Osteocyte (in vitro differentiated cells): Measurements from ENCODE around the gene PDF. TPM values are rescaled to one million over a fixed set of nuclear protein-coding genes. Genes with fewer than 3 reads are reported as not detected.

Experiments used
- DNase-seq: peaks from one replicate; pipeline ENCODE4 v3.0.0; 2021; ENCODE audit warnings: mixed read lengths; ENCODE audit not compliant: unreplicated experiment; ENCODE audit errors: extremely low spot score
- H3K27ac Mint-ChIP-seq: one replicate; pipeline ENCODE4 v1.8.0; 2021; ENCODE audit warnings: mild to moderate bottlenecking, mixed read lengths; ENCODE audit not compliant: unreplicated experiment
- H3K27me3 Mint-ChIP-seq: one replicate; pipeline ENCODE4 v1.8.0; 2021; ENCODE audit warnings: mixed read lengths; ENCODE audit not compliant: unreplicated experiment
- H3K36me3 Mint-ChIP-seq: one replicate; pipeline ENCODE4 v1.8.0; 2021; ENCODE audit warnings: mixed read lengths; ENCODE audit not compliant: unreplicated experiment
- H3K4me1 Mint-ChIP-seq: one replicate; pipeline ENCODE4 v1.8.0; 2021; ENCODE audit warnings: mixed read lengths; ENCODE audit not compliant: unreplicated experiment
- H3K4me3 Mint-ChIP-seq: one replicate; pipeline ENCODE4 v1.8.0; 2021; ENCODE audit warnings: mild to moderate bottlenecking, moderate library complexity, mixed read lengths; ENCODE audit not compliant: unreplicated experiment
- H3K9me3 Mint-ChIP-seq: one replicate; pipeline ENCODE4 v1.8.0; 2021; ENCODE audit warnings: mixed read lengths; ENCODE audit not compliant: unreplicated experiment
- CTCF ChIP-seq: fragments of 200-600 bp; sonication (generic); IDR thresholded peaks from 2 replicates; pipeline ENCODE4 v1.5.0; 2021; ENCODE audit warnings: antibody characterized with exemption, mild to moderate bottlenecking, moderate library complexity
- total RNA-seq: library from RNA; stranded (reverse); gene quantifications from 2 replicates; pipeline ENCODE4 v1.2.1, GENCODE V29; 2021

Gene PDF
- total RNA-seq, 1 donor from 2014 or later, result 12.6 TPM

- no peak for TF ChIP-seq CTCF
- Mint-ChIP-seq H3K4me3 (peak overlapping the region; percentile 98), H3K4me1 (peaks cover 36% of the 10 kb centered on the region), H3K27ac (peak overlapping the region; percentile 96), H3K9me3 (no peaks in the 10 kb centered on the region), H3K36me3 (peaks cover 15% of the 10 kb centered on the region), H3K27me3 (no peaks in the 10 kb centered on the region)
- no peak for DNase-seq
Observed at GRCh38 chr16:69340095-69340644, 9.8 kb upstream of the PDF start.

GRCh38 chr16:69339289-69340094 lies 9.1 kb upstream of the PDF start, which contains the start of the genes COG8 and NIP7:
TSS of gene COG8 (minus strand) at chr16:69339564. CDS start at chr16:69339552, 12 bp downstream.
TSS of gene NIP7 (plus strand) at chr16:69339772. CDS start at chr16:69339830, 58 bp downstream.
- peak within 1 kb of the TSS; percentile 96 for H3K27ac Mint-ChIP-seq
- peak within 1 kb of the TSS; percentile 98 for H3K4me3 Mint-ChIP-seq
- H3K27me3 Mint-ChIP-seq, result no peaks in the 10 kb centered on the region
- H3K4me1 Mint-ChIP-seq, result peaks cover 36% of the 10 kb centered on the region
- DNase-seq, result peak; percentile 97
- H3K36me3 Mint-ChIP-seq, result peaks cover 21% of the 10 kb centered on the region
- TF ChIP-seq CTCF, result peak; percentile 78
- no peaks in the 10 kb centered on the region for H3K9me3 Mint-ChIP-seq

- Mint-ChIP-seq H3K9me3 (no peaks in the 10 kb centered on the region), H3K36me3 (peaks cover 25% of the 10 kb centered on the region), H3K27ac (peak overlapping the region; percentile 96), H3K4me1 (peaks cover 36% of the 10 kb centered on the region), H3K27me3 (no peaks in the 10 kb centered on the region), H3K4me3 (peak overlapping the region; percentile 98)
- TF ChIP-seq CTCF, result no peak
- DNase-seq, result no peak
Observed at GRCh38 chr16:69338557-69339288, 8.3 kb upstream of the PDF start.

- Mint-ChIP-seq H3K4me3 (no peak overlapping the region), H3K9me3 (no peaks in the 10 kb centered on the region), H3K27ac (no peak overlapping the region), H3K4me1 (peaks cover 27% of the 10 kb centered on the region), H3K36me3 (peaks cover 28% of the 10 kb centered on the region), H3K27me3 (no peaks in the 10 kb centered on the region)
- no peak for TF ChIP-seq CTCF
- no peak for DNase-seq
Observed at GRCh38 chr16:69334696-69335095, 4.3 kb upstream of the PDF start.
